Mucosa of rectum (tissue), 2 donors: ENCODE measurements around the gene COL23A1.
A peak's percentile ranks its signal among the peaks of the same experiment; 100 is the strongest.

Source experiments
- H3K27ac ChIP-seq, 2 donors: one replicate each; pipeline ENCODE4 v1.7.0; 2013; ENCODE audit warnings: inconsistent platforms in 2 of 2, low read depth in 2 of 2, low read length in 2 of 2
- H3K27me3 ChIP-seq, 2 donors: one replicate each; pipeline ENCODE4 v1.7.0; 2013; ENCODE audit warnings: low read length in 2 of 2; ENCODE audit not compliant: control insufficient read depth in 2 of 2, insufficient read depth in 2 of 2
- H3K36me3 ChIP-seq, 2 donors: one replicate each; pipeline ENCODE4 v1.7.0; 2013; ENCODE audit warnings: low read length in 2 of 2; ENCODE audit not compliant: control insufficient read depth in 2 of 2, insufficient read depth in 2 of 2
- H3K4me1 ChIP-seq, 2 donors: one replicate each; pipeline ENCODE4 v1.7.0; 2013; ENCODE audit warnings: low read length in 2 of 2, mild to moderate bottlenecking in 1 of 2; ENCODE audit not compliant: control insufficient read depth in 2 of 2, insufficient read depth in 2 of 2
- H3K4me3 ChIP-seq, 2 donors: one replicate each; pipeline ENCODE4 v1.7.0; 2013; ENCODE audit warnings: low read length in 2 of 2
- H3K9ac ChIP-seq, 2 donors: one replicate each; pipeline ENCODE4 v1.7.0; 2013; ENCODE audit warnings: low read length in 2 of 2, low read depth in 1 of 2, mild to moderate bottlenecking in 1 of 2
- H3K9me3 ChIP-seq, 2 donors: one replicate each; pipeline ENCODE4 v1.7.0; 2013; ENCODE audit warnings: low read length in 2 of 2; ENCODE audit not compliant: control insufficient read depth in 2 of 2
- donor health status: healthy.
- donor health status: Normal muscosa, but diverticular disease.

COL23A1 gene

DNA sequence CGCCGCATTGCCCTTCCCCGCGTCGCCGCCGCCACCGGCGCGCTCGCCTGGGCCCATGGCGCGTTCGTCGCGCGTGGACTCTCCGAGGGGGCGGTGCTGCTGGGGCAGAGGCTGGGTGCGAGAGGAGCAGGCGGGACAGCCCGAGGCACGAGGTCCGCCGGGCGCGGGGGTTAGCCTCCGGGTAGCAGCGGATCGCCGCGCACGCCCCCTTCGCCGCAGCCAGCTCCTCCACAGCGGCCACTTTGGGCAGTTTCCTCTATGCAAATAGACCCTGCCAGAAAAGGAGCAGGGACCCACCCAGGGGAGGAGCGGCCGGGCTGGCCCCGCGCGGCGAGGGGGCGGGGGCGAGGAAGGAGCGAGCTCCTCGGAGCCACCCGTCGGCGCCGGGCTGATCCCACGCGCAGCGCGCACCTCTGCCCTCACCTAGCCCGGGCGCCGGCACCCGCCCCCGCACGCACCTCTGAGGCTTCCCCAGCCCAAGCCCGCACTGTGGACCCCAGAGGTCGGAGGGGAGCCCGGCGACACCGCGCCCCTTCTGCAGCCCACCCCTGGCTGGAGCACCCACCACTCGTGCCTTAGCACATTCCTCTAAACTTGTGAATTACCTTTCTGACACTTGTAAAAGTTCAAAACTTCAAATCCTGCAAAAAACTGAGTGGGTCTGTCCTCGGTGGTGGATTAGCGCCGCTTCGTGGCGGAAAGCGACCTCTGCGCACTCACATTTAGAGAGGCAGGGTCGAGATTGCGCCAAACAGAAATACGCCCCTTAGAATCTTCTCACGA is at the start of gene COL23A1:
COL23A1 (minus strand) TSS at position 253 of the 783 bp plus-strand sequence.
- Histone ChIP-seq H3K4me3 (peak within 1 kb of the TSS; percentile 37 to 58), H3K36me3 (no peaks in the 10 kb centered on the region), H3K9me3 (peaks cover 4 to 5% of the 10 kb centered on the region in 2 donors), H3K27ac (no peak within 1 kb of the TSS), H3K27me3 (peaks cover 15 to 19% of the 10 kb centered on the region in 2 donors), H3K4me1 (peaks cover 0 to 4% of the 10 kb centered on the region in 2 donors), H3K9ac (no peak within 1 kb of the TSS)

DNA sequence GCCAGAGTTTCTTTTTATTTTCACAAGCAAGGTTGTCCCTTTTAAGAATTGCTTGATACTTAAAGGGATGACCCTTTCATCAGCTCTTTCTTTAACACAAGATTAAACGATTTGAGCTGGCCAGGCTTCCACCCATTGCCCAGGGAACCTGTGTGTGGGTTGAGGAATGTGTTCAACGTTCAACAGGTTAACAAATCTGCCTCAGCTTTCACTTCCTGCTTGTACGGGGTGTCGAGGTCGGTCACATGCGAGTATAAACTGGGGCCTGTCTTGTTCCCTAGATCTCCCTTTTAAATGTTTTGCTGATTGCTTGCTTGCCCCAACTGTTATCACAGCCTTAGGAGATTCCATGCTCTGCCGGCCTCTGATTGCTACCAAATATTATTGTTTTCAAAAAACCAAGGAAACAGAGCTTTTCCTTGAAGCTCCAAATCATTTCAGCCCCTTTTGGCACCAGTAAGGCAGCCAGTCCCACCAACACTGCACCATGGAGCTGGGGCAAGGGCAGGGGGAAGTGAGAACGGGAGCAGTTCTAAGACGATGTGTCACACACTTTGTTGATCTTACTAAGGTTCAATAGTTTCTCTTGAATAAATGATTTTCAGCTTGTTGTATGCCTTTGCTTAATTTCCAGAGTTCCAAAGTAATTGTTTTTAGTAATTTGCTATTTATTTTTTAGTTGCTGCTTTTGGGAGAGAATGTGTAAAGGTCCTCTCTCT is 47.3 kb upstream of the COL23A1 start:
- H3K4me1 ChIP-seq: no peaks in the 10 kb centered on the region
- H3K27ac ChIP-seq: no peak overlapping the region
- H3K36me3 ChIP-seq: no peaks in the 10 kb centered on the region
- no peaks in the 10 kb centered on the region for H3K27me3 ChIP-seq
- H3K9ac ChIP-seq: no peak overlapping the region
- H3K9me3 ChIP-seq: no peaks in the 10 kb centered on the region
- H3K4me3 ChIP-seq: no peak overlapping the region

DNA sequence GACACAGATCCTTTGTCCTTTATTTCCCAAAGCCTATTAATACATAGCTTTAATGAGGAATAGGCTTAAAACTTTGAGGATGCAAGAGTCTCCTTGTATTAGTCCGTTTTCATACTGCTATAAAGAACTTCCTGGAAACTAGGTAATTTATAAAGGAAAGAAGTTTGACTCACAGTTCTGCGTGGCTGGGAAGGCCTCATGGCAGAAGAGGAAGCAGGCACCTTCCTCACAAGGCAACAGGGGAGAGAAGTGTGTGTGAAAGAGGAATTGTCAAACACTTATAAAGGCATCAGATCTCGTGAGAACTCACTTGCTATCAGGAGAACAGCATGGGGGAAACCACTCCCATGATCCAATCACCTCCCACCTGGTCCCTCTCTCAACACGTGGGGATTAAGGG is 42.1 kb upstream of the COL23A1 start:
- H3K27ac ChIP-seq: no peak overlapping the region

DNA sequence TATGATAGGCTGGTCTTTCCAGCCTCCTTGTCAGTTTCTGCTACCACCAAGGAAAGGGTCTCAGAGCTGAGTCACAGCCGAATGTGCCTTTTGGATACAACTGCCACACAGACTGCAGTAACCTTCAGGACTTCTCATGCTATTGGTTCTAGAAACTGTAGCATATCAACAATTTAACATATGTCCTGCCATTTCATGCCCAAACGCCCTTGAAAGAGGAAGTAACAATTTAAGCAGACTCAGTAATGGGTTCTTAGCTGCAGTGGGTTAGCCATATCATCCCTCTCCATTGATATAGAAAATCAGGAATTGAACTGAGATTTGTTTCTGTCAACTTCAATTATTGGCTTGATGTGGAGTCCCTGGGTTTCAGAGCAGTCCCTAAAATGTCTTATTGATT is 40.8 kb upstream of the COL23A1 start:
- Histone ChIP-seq H3K4me1 (peaks cover 0 to 4% of the 10 kb centered on the region in 2 donors), H3K9ac (no peak overlapping the region), H3K27me3 (no peaks in the 10 kb centered on the region), H3K36me3 (no peaks in the 10 kb centered on the region), H3K9me3 (no peaks in the 10 kb centered on the region), H3K27ac (no peak overlapping the region), H3K4me3 (no peak overlapping the region)

More for the DNA sequence above, 42.1 kb upstream of the COL23A1 start:
- Histone ChIP-seq H3K27me3 (no peaks in the 10 kb centered on the region), H3K4me1 (peaks cover 0 to 3% of the 10 kb centered on the region in 2 donors), H3K9me3 (no peaks in the 10 kb centered on the region), H3K36me3 (no peaks in the 10 kb centered on the region), H3K4me3 (no peak overlapping the region), H3K9ac (no peak overlapping the region)

DNA sequence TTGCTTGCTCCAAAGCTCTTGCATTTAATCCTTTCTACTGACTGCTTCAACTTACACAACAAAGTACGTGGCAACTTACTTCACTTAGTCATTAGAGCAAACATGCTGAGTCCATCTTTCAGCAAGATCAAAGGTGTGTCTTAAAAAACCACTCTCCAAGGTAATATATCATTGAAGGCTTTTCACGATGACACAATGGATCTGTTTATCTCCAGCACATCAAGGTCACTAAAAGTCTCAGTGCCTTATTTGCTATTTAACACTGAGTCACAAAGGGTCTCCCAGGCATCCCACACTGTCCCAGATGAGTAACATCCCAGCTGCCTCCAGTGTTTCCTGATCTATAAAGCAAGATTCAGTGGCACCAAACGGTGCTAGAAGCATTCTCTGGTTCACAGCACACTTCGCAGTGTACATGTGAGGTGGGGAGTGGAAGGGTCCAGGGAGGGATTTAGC is 40.3 kb upstream of the COL23A1 start:
- peaks cover 4 to 6% of the 10 kb centered on the region in 2 donors for H3K4me1 ChIP-seq
- H3K27me3 ChIP-seq: no peaks in the 10 kb centered on the region
- no peak overlapping the region for H3K27ac ChIP-seq
- no peak overlapping the region for H3K9ac ChIP-seq
- no peak overlapping the region for H3K4me3 ChIP-seq
- H3K9me3 ChIP-seq: no peaks in the 10 kb centered on the region
- no peaks in the 10 kb centered on the region for H3K36me3 ChIP-seq

DNA sequence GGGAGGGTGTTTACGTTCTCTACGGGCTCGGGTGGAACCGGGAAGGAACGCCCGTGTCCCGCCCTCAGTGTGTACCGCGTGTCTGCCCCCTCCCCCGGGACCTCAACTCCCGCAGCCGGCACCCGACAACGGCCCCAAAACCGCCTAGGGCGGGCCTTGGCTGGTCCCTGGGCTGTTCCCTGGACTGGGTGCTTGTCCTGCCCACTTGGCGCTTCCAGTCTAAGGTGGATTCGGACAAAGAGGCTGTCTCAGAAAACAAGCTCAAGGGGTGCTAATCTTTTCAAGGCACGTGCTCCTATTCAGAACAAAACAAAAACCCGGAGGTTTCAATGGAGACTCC is 37.0 kb upstream of the COL23A1 start:
- Histone ChIP-seq H3K9me3 (no peaks in the 10 kb centered on the region), H3K27me3 (no peaks in the 10 kb centered on the region), H3K36me3 (peaks cover 6 to 10% of the 10 kb centered on the region in 2 donors), H3K4me3 (peak overlapping the region; percentile 69 to 78), H3K9ac (peak overlapping the region; percentile 29 to 46), H3K27ac (peak overlapping the region; percentile 62 to 76), H3K4me1 (peaks cover 15 to 19% of the 10 kb centered on the region in 2 donors)

DNA sequence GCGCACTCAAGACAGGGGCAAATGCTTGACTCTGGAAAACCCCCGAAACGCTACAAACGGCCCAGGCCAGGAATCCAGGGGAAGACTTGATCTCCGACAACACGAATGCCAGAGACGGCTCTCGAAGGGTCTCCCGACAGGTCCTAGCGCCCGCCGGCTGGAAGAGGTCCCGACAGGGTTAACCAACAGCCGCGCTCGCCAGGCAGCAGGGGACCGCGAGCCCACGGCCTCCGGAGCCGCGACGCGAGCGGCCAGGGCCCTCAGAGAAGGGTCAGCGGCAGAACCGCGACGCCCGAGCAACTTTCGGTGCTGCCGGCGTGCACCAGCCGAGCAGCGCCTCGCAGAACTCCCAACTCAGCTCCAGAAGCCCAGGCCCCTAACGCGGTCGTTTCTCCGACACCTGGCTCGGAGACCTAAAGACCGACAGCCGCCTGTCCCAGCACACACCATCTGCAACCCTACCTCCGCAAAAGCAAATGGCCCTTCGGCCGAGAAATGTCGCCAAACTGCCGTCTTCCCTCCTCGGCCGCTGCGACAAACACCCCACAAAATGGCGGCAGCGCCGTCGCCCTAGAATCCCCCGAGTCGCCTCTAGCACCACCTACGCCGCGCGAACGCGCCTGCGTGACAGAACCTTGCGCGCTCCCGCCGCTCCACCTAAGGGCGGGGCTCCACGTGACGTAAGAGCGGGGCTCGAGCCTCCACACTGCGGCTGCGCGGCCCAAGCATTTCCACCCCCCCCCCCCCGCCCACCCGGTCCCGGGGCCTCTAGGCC is 36.5 kb upstream of the COL23A1 start, which contains the start of gene CLK4:
CLK4 (minus strand) TSS at position 567 of the 775 bp plus-strand sequence. CDS start 3,634 bp downstream, outside the sequence.
- Histone ChIP-seq H3K27ac (peak within 1 kb of the TSS; percentile 95 to 97), H3K9ac (peak within 1 kb of the TSS; percentile 97), H3K9me3 (no peaks in the 10 kb centered on the region), H3K36me3 (peaks cover 11 to 16% of the 10 kb centered on the region in 2 donors), H3K4me1 (peaks cover 15 to 19% of the 10 kb centered on the region in 2 donors), H3K4me3 (peak within 1 kb of the TSS; percentile 78 to 88), H3K27me3 (no peaks in the 10 kb centered on the region)

DNA sequence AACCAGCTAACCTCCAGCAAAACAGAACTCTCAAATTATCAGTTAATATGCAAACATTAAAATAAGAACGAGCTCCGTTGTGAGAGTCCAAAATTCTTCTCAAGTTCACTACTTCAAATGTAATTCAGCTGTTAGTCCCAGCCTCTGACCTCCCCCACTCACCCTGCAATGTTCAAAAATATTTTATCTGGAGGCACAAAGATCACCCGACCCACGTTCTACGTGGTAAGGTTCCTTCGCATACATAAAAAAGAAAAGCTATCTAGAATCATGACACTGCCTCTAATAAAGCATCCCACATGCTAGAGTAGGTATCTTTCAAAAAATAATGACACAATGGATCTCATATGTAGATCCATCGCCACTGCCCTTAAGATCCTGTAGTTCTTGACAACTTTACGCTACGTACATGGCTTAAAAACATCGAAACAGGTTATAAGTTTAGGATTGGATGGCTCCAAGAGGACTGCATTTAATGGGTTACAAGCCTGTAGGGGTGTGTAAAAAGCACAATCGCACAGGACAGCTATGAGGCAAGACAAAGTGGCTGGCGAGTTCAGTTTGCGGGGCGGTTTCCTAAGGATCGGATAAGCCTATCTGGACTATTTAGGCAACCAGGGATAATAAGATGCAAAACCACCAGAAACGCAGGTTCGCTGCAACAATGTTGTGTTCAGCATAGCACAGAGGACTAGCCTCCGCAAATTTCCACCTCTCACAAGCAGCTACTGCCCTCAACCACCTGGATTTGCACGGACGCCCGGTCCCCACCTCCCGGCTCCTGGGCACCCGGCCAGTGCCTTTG is 35.7 kb upstream of the COL23A1 start:
- Histone ChIP-seq H3K4me3 (peak overlapping the region; percentile 78 to 88), H3K9ac (peak overlapping the region; percentile 97), H3K27me3 (no peaks in the 10 kb centered on the region), H3K4me1 (peaks cover 15 to 19% of the 10 kb centered on the region in 2 donors), H3K36me3 (peaks cover 18 to 20% of the 10 kb centered on the region in 2 donors), H3K9me3 (no peaks in the 10 kb centered on the region), H3K27ac (peak overlapping the region; percentile 95 to 97)
